ENCODE data around the gene SLC41A3.

- no peak for TF ChIP-seq CTCF (IDR thresholded peaks at IDR 0.05)
- no peak for TF ChIP-seq POLR2AphosphoS5 (IDR thresholded peaks at IDR 0.05)
- TF ChIP-seq EP300 (IDR thresholded peaks at IDR 0.05) = no peak
- no peak for TF ChIP-seq POLR2A (IDR thresholded peaks at IDR 0.05)
Observed at GRCh38 chr3:126017362-126017761, 66.6 kb downstream of the SLC41A3 start.

Data from gastroesophageal sphincter (tissue), 3 donors.